HEK293 (cell line): ENCODE data around the gene BCDIN3D.
"Not testable (repeated sequence)": the region's sequence is repeated elsewhere in the genome, so short reads cannot be mapped to it uniquely, and the experiment has no call there.

Experiments used
- CTCF ChIA-PET: fragments of 350-600 bp; formaldehyde crosslinking; extraction: SDS; loops from one replicate; lab custom pipeline; 2021; ENCODE audit warnings: antibody characterized with exemption; lab: Yijun Ruan, JAX
- POLR2A ChIA-PET: fragments of 300-600 bp; formaldehyde crosslinking; extraction: SDS; loops from one replicate; lab custom pipeline; 2020; ENCODE audit warnings: antibody characterized with exemption, inconsistent platforms; lab: Yijun Ruan, JAX
- H3K27ac ChIP-seq: fragments of 200-500 bp; sonication (Bioruptor generic); 2 replicates; pipeline ENCODE4 v1.5.1; 2014; ENCODE audit warnings: low read depth, low read length, control low read depth, inconsistent platforms; ENCODE audit errors: extremely low read depth
- H3K36me3 ChIP-seq, 2 experiments: fragments of 200-500 bp in 1 of 2; sonication (Bioruptor generic) in 1 of 2; 1 replicate in 1 of 2; 2 replicates in 1 of 2; pipeline ENCODE4 v1.5.1; 2014 to 2017; ENCODE audit warnings: inconsistent platforms in 2 of 2, low read length in 2 of 2; ENCODE audit not compliant: control insufficient read depth in 2 of 2, insufficient read depth in 1 of 2
- H3K4me1 ChIP-seq: fragments of 200-500 bp; sonication (Bioruptor generic); 2 replicates; pipeline ENCODE4 v1.5.1; 2014; ENCODE audit warnings: mild to moderate bottlenecking, low read length, inconsistent platforms; ENCODE audit not compliant: control insufficient read depth, insufficient read depth
- H3K4me3 ChIP-seq: 2 replicates; pipeline ENCODE4 v1.5.1; 2011; ENCODE audit warnings: low read depth, mild to moderate bottlenecking, control low read depth, low read length, moderate library complexity
- H3K9me3 ChIP-seq: fragments of 200-500 bp; sonication (Bioruptor generic); 2 replicates; pipeline ENCODE4 v1.5.1; 2014; ENCODE audit warnings: low read depth, low read length, inconsistent platforms; ENCODE audit not compliant: control insufficient read depth, insufficient read depth
- GFI1B ChIP-seq: fragments of 450-650 bp; formaldehyde crosslinking; IDR thresholded peaks from 2 replicates; pipeline ENCODE4 v1.5.1; 2016; ENCODE audit warnings: missing biosample characterization, missing genetic modification characterization
- SCRT2 ChIP-seq: fragments of 450-650 bp; formaldehyde crosslinking; IDR thresholded peaks from 2 replicates; pipeline ENCODE4 v1.5.1; 2016; ENCODE audit warnings: missing biosample characterization, missing genetic modification characterization
- ZNF146 ChIP-seq: fragments of 450-650 bp; formaldehyde crosslinking; IDR thresholded peaks from 2 replicates; pipeline ENCODE4 v1.5.1; 2016; ENCODE audit warnings: missing biosample characterization, missing genetic modification characterization
- ZNF223 ChIP-seq: fragments of 450-650 bp; formaldehyde crosslinking; IDR thresholded peaks from 2 replicates; pipeline ENCODE4 v1.5.1; 2016; ENCODE audit warnings: missing biosample characterization, missing genetic modification characterization
- ZNF280D ChIP-seq: fragments of 450-650 bp; formaldehyde crosslinking; IDR thresholded peaks from 2 replicates; pipeline ENCODE4 v1.5.1; 2016; ENCODE audit warnings: missing biosample characterization, missing genetic modification characterization
- ZNF639 ChIP-seq: fragments of 450-650 bp; formaldehyde crosslinking; IDR thresholded peaks from 2 replicates; pipeline ENCODE4 v1.5.1; 2016; ENCODE audit warnings: missing biosample characterization, missing genetic modification characterization
- ZNF747 ChIP-seq: fragments of 450-650 bp; formaldehyde crosslinking; IDR thresholded peaks from 2 replicates; pipeline ENCODE4 v1.5.1; 2016; ENCODE audit warnings: missing biosample characterization, missing genetic modification characterization
- ZNF830 ChIP-seq: fragments of 450-650 bp; IDR thresholded peaks from 2 replicates; pipeline ENCODE4 v1.5.0; 2018; ENCODE audit warnings: missing biosample characterization, missing genetic modification characterization, low read depth, mild to moderate bottlenecking, moderate library complexity
- ZSCAN4 ChIP-seq: fragments of 450-650 bp; formaldehyde crosslinking; IDR thresholded peaks from 2 replicates; pipeline ENCODE4 v1.5.1; 2017; ENCODE audit warnings: missing biosample characterization, missing genetic modification characterization

The BCDIN3D gene

GRCh38 chr12:49864798-49865090, 21.8 kb upstream of the BCDIN3D start:
- Histone ChIP-seq H3K27ac (no peak overlapping the region), H3K36me3 (no peaks in the 10 kb centered on the region), H3K4me1 (peaks cover 14% of the 10 kb centered on the region), H3K4me3 (no peak overlapping the region), H3K9me3 (no peaks in the 10 kb centered on the region)
- TF ChIP-seq ZNF280D (tag by site-specific recombination) (no peak), ZNF223 (tag by site-specific recombination) (no peak), ZNF830 (tag by site-specific recombination) (no peak), GFI1B (tag by site-specific recombination) (no peak), ZNF639 (tag by site-specific recombination) (no peak)
- ChIA-PET POLR2A (no interaction called here), CTCF (interaction anchor here (0.8 to 6.0 kb wide), 6 partner anchors 14 to 205 kb away, joined by 3 to 75 read pairs (median 4); no protein-coding TSS in a partner anchor)

GRCh38 chr12:49863946-49864797, 21.3 kb upstream of the BCDIN3D start:
- peaks cover 14% of the 10 kb centered on the region for H3K4me1 ChIP-seq
- POLR2A ChIA-PET, result no interaction called here
- H3K27ac ChIP-seq, result no peak overlapping the region
- CTCF ChIA-PET, result interaction anchor here (0.8 to 6.0 kb wide), 9 partner anchors 14 to 205 kb away, joined by 3 to 75 read pairs (median 4); no protein-coding TSS in a partner anchor
- TF ChIP-seq SCRT2 (tag by site-specific recombination) (peak; percentile 43; the same call in 1 of the 2 replicates), ZNF747 (no peak), ZSCAN4 (tag by site-specific recombination) (peak; percentile 74)
- H3K36me3 ChIP-seq, result no peaks in the 10 kb centered on the region
- H3K9me3 ChIP-seq, result no peaks in the 10 kb centered on the region
- H3K4me3 ChIP-seq, result no peak overlapping the region

GRCh38 chr12:49860921-49861320, 18.0 kb upstream of the BCDIN3D start:
- H3K4me1 ChIP-seq, H3K4me3 ChIP-seq, H3K36me3 ChIP-seq, H3K27ac ChIP-seq, H3K9me3 ChIP-seq, CTCF ChIA-PET, POLR2A ChIA-PET: not testable (repeated sequence)

GRCh38 chr12:49855890-49856289, 13.0 kb upstream of the BCDIN3D start:
- POLR2A ChIA-PET, H3K36me3 ChIP-seq, H3K27ac ChIP-seq, H3K4me1 ChIP-seq, H3K9me3 ChIP-seq, H3K4me3 ChIP-seq: not testable (repeated sequence)
- TF ChIP-seq ZNF146 (tag by site-specific recombination), result peak; percentile 89
- CTCF ChIA-PET, result interaction anchor here (0.6 to 1.3 kb wide), 4 partner anchors 11 to 45 kb away, joined by 3 to 6 read pairs (median 5); no protein-coding TSS in a partner anchor
